Limb (tissue), 2 donors: Measurements from ENCODE around the gene CLCN4.

Experiments
- DNase-seq, 2 donors: peaks; one replicate each; pipeline ENCODE4 v3.0.0-alpha.2; 2016; ENCODE audit errors: extremely low spot score in 2 of 2

Gene CLCN4

GRCh38 chrX:10129229-10129628 is 27.5 kb upstream of the CLCN4 start:
- DNase-seq = no peak

GRCh38 chrX:10130354-10130753 is 26.4 kb upstream of the CLCN4 start:
- DNase-seq = no peak

GRCh38 chrX:10133980-10134676 is 22.6 kb upstream of the CLCN4 start:
- no peak for DNase-seq

- no peak for DNase-seq
Measured at GRCh38 chrX:10134921-10135320, 21.9 kb upstream of the CLCN4 start.

- DNase-seq = no peak
Measured at GRCh38 chrX:10135561-10136399, 21.0 kb upstream of the CLCN4 start.

- DNase-seq = no peak
Measured at GRCh38 chrX:10138726-10139125, 18.0 kb upstream of the CLCN4 start.

GRCh38 chrX:10140264-10140663 is 16.5 kb upstream of the CLCN4 start:
- DNase-seq = no peak

GRCh38 chrX:10142041-10142599 is 14.7 kb upstream of the CLCN4 start:
- no peak for DNase-seq

- no peak for DNase-seq
Measured at GRCh38 chrX:10143071-10143983, 13.4 kb upstream of the CLCN4 start.

- DNase-seq = no peak
Measured at GRCh38 chrX:10146346-10146745, 10.4 kb upstream of the CLCN4 start.

GRCh38 chrX:10152086-10152485 is 4.7 kb upstream of the CLCN4 start:
- DNase-seq = no peak

- no peak for DNase-seq
Measured at GRCh38 chrX:10155137-10155536, 1.6 kb upstream of the CLCN4 start.

- no peak for DNase-seq
Measured at GRCh38 chrX:10157032-10157341, 212 bp downstream of the CLCN4 start.

- no peak for DNase-seq
Measured at GRCh38 chrX:10157543-10157942, 768 bp downstream of the CLCN4 start.

- peak in 1 of 2 donors; percentile 68 for DNase-seq
Measured at GRCh38 chrX:10158279-10159144, 1.7 kb downstream of the CLCN4 start.

GRCh38 chrX:10159145-10159468 is 2.3 kb downstream of the CLCN4 start:
- no peak for DNase-seq

GRCh38 chrX:10160211-10160610 is 3.4 kb downstream of the CLCN4 start:
- DNase-seq = no peak

GRCh38 chrX:10163031-10163430 is 6.3 kb downstream of the CLCN4 start:
- no peak for DNase-seq

GRCh38 chrX:10164879-10165278 is 8.1 kb downstream of the CLCN4 start:
- DNase-seq = no peak

- DNase-seq = no peak
Measured at GRCh38 chrX:10165580-10166247, 8.9 kb downstream of the CLCN4 start.
